ENCODE data around the gene SENP7. TPM values are rescaled to one million over a fixed set of nuclear protein-coding genes. Genes with fewer than 3 reads are reported as not detected.

SENP7 gene
- total and polyA plus RNA-seq, 11 donors: 5.3 to 12.0 (median 8.2) TPM

GRCh38 chr3:101529816-101530685, 17.0 kb upstream of the SENP7 start:
- DNase-seq: no peak
- no peak overlapping the region for H3K4me3 ChIP-seq
- H3K27ac ChIP-seq: no peak overlapping the region
- no peaks in the 10 kb centered on the region for H3K36me3 ChIP-seq
- no peak for TF ChIP-seq CTCF (IDR thresholded peaks at IDR 0.05)
- TF ChIP-seq POLR2A (IDR thresholded peaks at IDR 0.05): no peak
- 76 to 82% (median 77%) methylated on average over 4 of the region's 4 CpGs for WGBS, 4 donors
- H3K9me3 ChIP-seq: peaks cover 0 to 5% (median 0%) of the 10 kb centered on the region in 12 donors
- intact Hi-C loops (cut with DNase I): no loop called here
- no peaks in the 10 kb centered on the region for H3K27me3 ChIP-seq
- H3K4me1 ChIP-seq: peaks cover 0 to 5% (median 0%) of the 10 kb centered on the region in 12 donors
- ATAC-seq: no peak

- intact Hi-C loops (cut with DNase I): no loop called here
- DNase-seq (no peak), ATAC-seq (no peak)
- H3K36me3 ChIP-seq: no peaks in the 10 kb centered on the region
- H3K9me3 ChIP-seq: peaks cover 0 to 5% (median 0%) of the 10 kb centered on the region in 12 donors
- 18 to 38% (median 27%) methylated on average over 1 of the region's 1 CpG for WGBS, 4 donors
- no peaks in the 10 kb centered on the region for H3K27me3 ChIP-seq
- no peak for TF ChIP-seq POLR2A (IDR thresholded peaks at IDR 0.05)
- TF ChIP-seq CTCF (IDR thresholded peaks at IDR 0.05): no peak
- no peak overlapping the region for H3K4me3 ChIP-seq
- H3K4me1 ChIP-seq: no peaks in the 10 kb centered on the region
- no peak overlapping the region for H3K27ac ChIP-seq
Observed at GRCh38 chr3:101527906-101528305, 14.9 kb upstream of the SENP7 start.

- no peak for DNase-seq
- Histone ChIP-seq H3K27ac (no peak overlapping the region), H3K9me3 (peaks cover 0 to 5% (median 0%) of the 10 kb centered on the region in 12 donors), H3K27me3 (no peaks in the 10 kb centered on the region), H3K36me3 (no peaks in the 10 kb centered on the region), H3K4me1 (no peaks in the 10 kb centered on the region), H3K4me3 (no peak overlapping the region)
- WGBS, 4 donors: 57 to 71% (median 68%) methylated on average over 4 of the region's 4 CpGs
- intact Hi-C loops (cut with DNase I): no loop called here
- TF ChIP-seq CTCF (IDR thresholded peaks at IDR 0.05): no peak
- TF ChIP-seq POLR2A (IDR thresholded peaks at IDR 0.05): no peak
- ATAC-seq: no peak
Observed at GRCh38 chr3:101527441-101527840, 14.4 kb upstream of the SENP7 start.

GRCh38 chr3:101521211-101521701, 8.2 kb upstream of the SENP7 start:
- Histone ChIP-seq H3K36me3 (no peaks in the 10 kb centered on the region), H3K4me1 (peaks cover 0 to 13% (median 0%) of the 10 kb centered on the region in 12 donors), H3K27me3 (peaks cover 0 to 8% (median 0%) of the 10 kb centered on the region in 9 donors), H3K4me3 (no peak overlapping the region), H3K27ac (peak overlapping the region in 1 of 12 donors; percentile 46), H3K9me3 (peaks cover 0 to 5% (median 0%) of the 10 kb centered on the region in 12 donors)
- intact Hi-C loops (cut with DNase I): loop anchor here in 1 of 10 donors (5.0 kb wide), 1 partner anchor 36 kb away; no protein-coding TSS in a partner anchor
- 57 to 66% (median 60%) methylated on average over 4 of the region's 4 CpGs for WGBS, 4 donors
- TF ChIP-seq POLR2A (IDR thresholded peaks at IDR 0.05) (no peak), CTCF (IDR thresholded peaks at IDR 0.05) (no peak)
- DNase-seq: no peak
- no peak for ATAC-seq

Data from heart left ventricle (tissue), 16 donors.